ENCODE measurements around the gene STXBP5. TPM values are rescaled to one million over a fixed set of nuclear protein-coding genes. Genes with fewer than 3 reads are reported as not detected.

STXBP5 gene
- total and polyA plus RNA-seq, 5 donors from 2014 or later = 1.9 to 32.4 (median 3.5) TPM

DNA sequence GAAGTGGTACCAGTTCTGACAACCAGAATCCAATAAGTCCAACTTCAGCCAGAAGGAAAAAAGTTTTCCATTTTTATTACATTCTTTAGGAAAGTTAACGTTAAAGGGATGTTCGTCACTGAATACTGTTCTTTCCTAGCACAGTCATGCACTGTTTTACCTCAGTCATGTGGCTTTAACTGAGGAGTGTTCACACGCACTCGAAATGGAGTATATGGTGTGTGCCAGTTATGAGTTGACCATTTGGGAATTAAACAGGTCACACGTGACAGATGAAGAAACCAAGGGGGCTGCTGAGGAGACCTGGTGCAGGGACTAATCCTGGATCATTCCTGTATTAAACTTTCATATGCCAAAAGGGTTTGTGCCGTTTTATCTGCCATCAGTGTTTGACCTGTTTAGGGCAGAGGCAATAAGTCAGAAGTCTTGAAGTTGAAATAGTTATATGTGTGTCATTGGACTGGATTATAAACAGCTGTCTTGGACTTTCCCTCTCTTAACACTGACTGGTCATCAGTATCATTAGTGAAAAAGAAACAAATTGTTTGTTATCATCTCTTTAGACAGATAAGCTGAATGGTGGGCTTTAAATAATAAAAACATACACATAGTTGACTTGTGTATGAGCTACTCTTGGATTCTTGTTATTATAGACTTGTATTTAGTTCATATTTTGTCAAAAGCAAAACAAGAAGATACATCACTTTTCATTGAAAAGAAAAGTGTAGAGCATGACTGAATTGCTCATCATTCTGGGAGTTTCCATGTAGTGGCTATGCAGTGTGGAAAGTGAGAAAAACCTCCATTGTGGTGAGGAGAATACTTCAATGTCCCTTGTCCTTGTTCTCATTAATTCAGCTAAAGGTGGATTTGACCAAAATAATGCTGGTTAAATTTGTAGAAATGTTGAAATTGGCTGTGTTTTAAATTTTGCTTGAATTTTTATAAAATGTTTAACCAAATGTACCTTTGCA lies 180.8 kb downstream of the STXBP5 start:
- Histone ChIP-seq H3K27me3 (ENCODE audit: control insufficient read depth, insufficient read depth, low read length) (no peaks in the 10 kb centered on the region), H3K4me1 (ENCODE audit: control insufficient read depth, insufficient read depth, low read length, poor library complexity, severe bottlenecking) (no peaks in the 10 kb centered on the region), H3K27ac (ENCODE audit: insufficient read depth, low read length, poor library complexity, severe bottlenecking) (no peak overlapping the region), H3K36me3 (ENCODE audit: control insufficient read depth, insufficient read depth, low read length) (peaks cover 19% of the 10 kb centered on the region), H3K9me3 (ENCODE audit: control insufficient read depth in 2 of 2, low read length in 2 of 2) (no peaks in the 10 kb centered on the region), H3K4me3 (ENCODE audit: low read depth, low read length) (no peak overlapping the region)
- H3K36me3 Mint-ChIP-seq = peaks cover 31% of the 10 kb centered on the region
- no peak overlapping the region for H3K4me3 Mint-ChIP-seq
- peaks cover 0 to 5% (median 2%) of the 10 kb centered on the region in 4 donors for H3K4me1 Mint-ChIP-seq
- H3K27ac Mint-ChIP-seq = no peak overlapping the region
- ATAC-seq (ENCODE audit: low read depth in 2 of 2) = no peak
- no peaks in the 10 kb centered on the region for H3K27me3 Mint-ChIP-seq
- DNase-seq = no peak
- H3K9me3 Mint-ChIP-seq = no peaks in the 10 kb centered on the region

DNA sequence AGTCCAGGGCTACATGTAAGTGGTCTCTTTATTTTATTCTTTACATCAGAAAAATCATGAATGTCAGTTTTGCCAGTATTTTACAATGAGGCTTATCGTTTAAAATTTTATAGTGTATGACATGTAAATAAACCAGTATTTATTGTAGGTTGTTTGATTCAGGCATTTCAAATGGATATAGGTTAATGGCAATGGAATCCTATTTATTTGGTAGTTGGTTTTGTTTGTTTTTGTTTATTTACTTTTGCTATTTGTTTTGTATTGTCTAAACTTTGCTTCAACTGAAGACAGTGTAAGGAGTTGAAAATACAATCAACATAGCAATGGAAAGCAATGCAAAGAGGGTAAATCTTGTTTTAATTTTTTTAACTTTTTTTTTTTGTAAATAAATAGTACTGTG lies 185.2 kb downstream of the STXBP5 start:
- no peak overlapping the region for H3K27ac ChIP-seq (ENCODE audit: insufficient read depth, low read length, poor library complexity, severe bottlenecking)
- H3K27me3 ChIP-seq (ENCODE audit: control insufficient read depth, insufficient read depth, low read length) = no peaks in the 10 kb centered on the region
- peak overlapping the region in 1 of 4 donors; percentile 39 for H3K4me3 Mint-ChIP-seq
- H3K4me3 ChIP-seq (ENCODE audit: low read depth, low read length) = no peak overlapping the region
- no peaks in the 10 kb centered on the region for H3K9me3 Mint-ChIP-seq
- H3K36me3 ChIP-seq (ENCODE audit: control insufficient read depth, insufficient read depth, low read length) = peaks cover 6% of the 10 kb centered on the region
- H3K27me3 Mint-ChIP-seq = no peaks in the 10 kb centered on the region
- DNase-seq (no peak), ATAC-seq (ENCODE audit: low read depth in 2 of 2) (no peak)
- H3K9me3 ChIP-seq (ENCODE audit: control insufficient read depth in 2 of 2, low read length in 2 of 2) = no peaks in the 10 kb centered on the region
- H3K36me3 Mint-ChIP-seq = peaks cover 8% of the 10 kb centered on the region
- no peaks in the 10 kb centered on the region for H3K4me1 ChIP-seq (ENCODE audit: control insufficient read depth, insufficient read depth, low read length, poor library complexity, severe bottlenecking)
- H3K4me1 Mint-ChIP-seq = peaks cover 0 to 12% (median 9%) of the 10 kb centered on the region in 4 donors
- no peak overlapping the region for H3K27ac Mint-ChIP-seq

DNA sequence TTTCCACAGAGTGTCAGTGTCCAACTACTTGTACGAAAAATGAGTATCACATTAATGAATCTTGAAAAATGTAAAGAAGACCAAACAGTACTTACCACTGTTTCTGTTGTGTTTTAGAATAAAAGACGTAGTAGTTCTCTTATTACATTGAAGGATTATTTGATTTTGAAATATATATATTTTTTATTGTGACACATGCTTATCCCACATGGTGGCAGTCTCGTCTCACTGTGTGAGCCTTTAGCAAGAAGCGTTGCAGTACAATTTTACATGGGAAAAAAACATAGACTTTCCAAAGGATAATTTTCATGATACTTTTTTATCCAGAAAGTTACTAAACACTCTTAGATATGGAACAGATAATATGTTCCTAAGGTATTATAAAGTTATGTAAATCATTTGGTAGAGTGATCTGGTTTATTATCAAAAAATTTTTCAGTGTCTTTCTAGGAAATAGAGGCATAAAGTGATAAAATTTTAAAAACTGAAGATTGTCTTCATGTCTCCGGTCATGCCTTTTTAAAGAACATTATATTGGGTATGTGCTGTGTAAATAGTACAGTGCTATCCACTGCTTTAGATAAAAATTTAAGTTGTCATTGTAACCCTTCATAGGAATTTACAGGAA lies 186.8 kb downstream of the STXBP5 start:
- peaks cover 4% of the 10 kb centered on the region for H3K36me3 Mint-ChIP-seq
- H3K4me3 Mint-ChIP-seq = no peak overlapping the region
- DNase-seq = no peak
- ATAC-seq (ENCODE audit: low read depth in 2 of 2) = no peak
- H3K9me3 ChIP-seq (ENCODE audit: control insufficient read depth in 2 of 2, low read length in 2 of 2) = no peaks in the 10 kb centered on the region
- no peak overlapping the region for H3K4me3 ChIP-seq (ENCODE audit: low read depth, low read length)
- H3K27ac ChIP-seq (ENCODE audit: insufficient read depth, low read length, poor library complexity, severe bottlenecking) = no peak overlapping the region
- no peaks in the 10 kb centered on the region for H3K9me3 Mint-ChIP-seq
- peaks cover 0 to 12% (median 9%) of the 10 kb centered on the region in 4 donors for H3K4me1 Mint-ChIP-seq
- no peak overlapping the region for H3K27ac Mint-ChIP-seq
- no peaks in the 10 kb centered on the region for H3K27me3 ChIP-seq (ENCODE audit: control insufficient read depth, insufficient read depth, low read length)
- no peaks in the 10 kb centered on the region for H3K27me3 Mint-ChIP-seq
- no peaks in the 10 kb centered on the region for H3K4me1 ChIP-seq (ENCODE audit: control insufficient read depth, insufficient read depth, low read length, poor library complexity, severe bottlenecking)
- no peaks in the 10 kb centered on the region for H3K36me3 ChIP-seq (ENCODE audit: control insufficient read depth, insufficient read depth, low read length)

DNA sequence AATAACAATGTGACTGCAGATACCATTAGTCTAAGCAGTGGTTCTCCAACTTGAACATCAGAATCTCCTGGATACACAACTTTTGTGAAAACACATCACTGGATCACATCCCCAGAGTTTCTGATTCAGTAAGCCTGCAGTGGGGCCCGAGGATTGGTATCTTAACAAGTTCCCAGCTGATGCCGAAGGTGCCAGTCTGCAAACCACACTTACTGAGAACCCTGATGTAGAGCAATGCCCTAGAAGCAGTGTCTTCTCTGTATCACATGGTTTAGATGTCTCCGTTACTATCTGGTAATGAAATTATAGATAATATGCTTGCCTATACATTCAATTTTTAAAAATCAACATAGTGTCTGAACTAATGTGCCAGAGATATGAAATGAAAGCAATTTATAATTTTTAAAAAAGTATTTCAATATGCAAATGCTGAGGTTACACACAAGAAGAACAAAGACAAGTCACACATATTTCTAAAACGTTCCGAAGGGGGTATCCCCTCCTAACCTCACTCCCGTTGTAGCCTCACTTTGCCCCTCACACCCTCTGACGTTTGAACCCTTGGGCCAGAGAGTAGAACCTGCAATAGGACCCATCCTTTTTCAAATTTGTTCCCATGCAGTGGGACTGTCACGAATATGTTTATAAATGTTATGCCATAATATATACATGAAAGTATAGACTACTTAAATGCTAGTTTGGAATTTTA lies 188.9 kb downstream of the STXBP5 start:
- Histone ChIP-seq H3K4me3 (ENCODE audit: low read depth, low read length) (no peak overlapping the region), H3K4me1 (ENCODE audit: control insufficient read depth, insufficient read depth, low read length, poor library complexity, severe bottlenecking) (no peaks in the 10 kb centered on the region), H3K9me3 (ENCODE audit: control insufficient read depth in 2 of 2, low read length in 2 of 2) (no peaks in the 10 kb centered on the region), H3K36me3 (ENCODE audit: control insufficient read depth, insufficient read depth, low read length) (no peaks in the 10 kb centered on the region), H3K27me3 (ENCODE audit: control insufficient read depth, insufficient read depth, low read length) (no peaks in the 10 kb centered on the region), H3K27ac (ENCODE audit: insufficient read depth, low read length, poor library complexity, severe bottlenecking) (no peak overlapping the region)
- ATAC-seq (ENCODE audit: low read depth in 2 of 2) (no peak), DNase-seq (no peak)
- H3K9me3 Mint-ChIP-seq = peaks cover 0 to 2% (median 0%) of the 10 kb centered on the region in 7 donors
- peak overlapping the region in 1 of 3 donors; percentile 16 for H3K27ac Mint-ChIP-seq
- no peaks in the 10 kb centered on the region for H3K27me3 Mint-ChIP-seq
- H3K4me1 Mint-ChIP-seq = peaks cover 0 to 12% (median 9%) of the 10 kb centered on the region in 4 donors
- H3K4me3 Mint-ChIP-seq = no peak overlapping the region
- peaks cover 4% of the 10 kb centered on the region for H3K36me3 Mint-ChIP-seq

DNA sequence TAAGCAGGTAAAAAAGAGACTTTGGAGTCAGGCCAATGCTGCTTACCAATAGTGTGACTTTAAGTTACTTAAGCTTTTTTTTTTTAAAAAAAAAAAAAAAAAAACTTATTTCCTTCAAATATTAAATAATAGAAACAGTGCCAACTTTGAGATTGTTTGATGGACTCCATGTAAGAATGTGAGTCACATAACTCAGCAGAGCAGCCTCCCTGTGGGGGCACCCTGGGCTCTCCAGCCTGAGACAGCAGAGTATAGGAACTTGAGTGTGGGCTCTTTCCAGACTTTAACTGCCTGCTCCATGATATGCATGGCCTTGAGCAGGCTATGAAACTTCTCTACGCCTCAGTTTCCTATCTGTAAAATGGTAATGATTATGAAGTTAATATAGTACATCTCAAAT lies 190.9 kb downstream of the STXBP5 start:
- DNase-seq = no peak
- no peak for ATAC-seq (ENCODE audit: low read depth in 2 of 2)
- peaks cover 0 to 4% (median 0%) of the 10 kb centered on the region in 7 donors for H3K9me3 Mint-ChIP-seq
- Histone ChIP-seq H3K9me3 (ENCODE audit: control insufficient read depth in 2 of 2, low read length in 2 of 2) (no peaks in the 10 kb centered on the region), H3K36me3 (ENCODE audit: control insufficient read depth, insufficient read depth, low read length) (no peaks in the 10 kb centered on the region), H3K27ac (ENCODE audit: insufficient read depth, low read length, poor library complexity, severe bottlenecking) (no peak overlapping the region), H3K27me3 (ENCODE audit: control insufficient read depth, insufficient read depth, low read length) (no peaks in the 10 kb centered on the region), H3K4me3 (ENCODE audit: low read depth, low read length) (no peak overlapping the region), H3K4me1 (ENCODE audit: control insufficient read depth, insufficient read depth, low read length, poor library complexity, severe bottlenecking) (no peaks in the 10 kb centered on the region)
- no peaks in the 10 kb centered on the region for H3K36me3 Mint-ChIP-seq
- H3K27me3 Mint-ChIP-seq = no peaks in the 10 kb centered on the region
- peaks cover 0 to 12% (median 9%) of the 10 kb centered on the region in 4 donors for H3K4me1 Mint-ChIP-seq
- no peak overlapping the region for H3K4me3 Mint-ChIP-seq
- no peak overlapping the region for H3K27ac Mint-ChIP-seq

DNA sequence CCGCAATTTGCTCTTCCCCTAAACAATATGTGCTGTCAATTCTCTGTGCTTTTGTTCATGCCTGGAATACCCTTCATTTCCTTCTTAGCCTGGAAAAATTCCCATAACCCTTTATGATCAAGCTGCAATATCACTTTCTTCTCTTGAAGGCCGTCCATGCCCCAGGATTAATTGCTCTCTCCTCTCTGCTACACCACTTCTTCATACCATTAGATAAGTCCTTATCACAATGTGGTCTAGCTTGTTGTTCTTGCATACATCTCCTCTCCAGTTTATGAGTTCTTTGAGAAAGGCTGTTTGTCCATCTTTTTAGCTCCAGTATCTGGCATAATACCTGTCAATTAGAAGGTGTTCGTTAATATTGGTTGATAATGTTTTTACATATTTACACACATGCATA lies 193.1 kb downstream of the STXBP5 start:
- no peak overlapping the region for H3K4me3 Mint-ChIP-seq
- Histone ChIP-seq H3K36me3 (ENCODE audit: control insufficient read depth, insufficient read depth, low read length) (no peaks in the 10 kb centered on the region), H3K9me3 (ENCODE audit: control insufficient read depth in 2 of 2, low read length in 2 of 2) (no peaks in the 10 kb centered on the region), H3K27me3 (ENCODE audit: control insufficient read depth, insufficient read depth, low read length) (no peaks in the 10 kb centered on the region), H3K4me3 (ENCODE audit: low read depth, low read length) (no peak overlapping the region), H3K4me1 (ENCODE audit: control insufficient read depth, insufficient read depth, low read length, poor library complexity, severe bottlenecking) (no peaks in the 10 kb centered on the region), H3K27ac (ENCODE audit: insufficient read depth, low read length, poor library complexity, severe bottlenecking) (no peak overlapping the region)
- peaks cover 0 to 11% (median 8%) of the 10 kb centered on the region in 4 donors for H3K4me1 Mint-ChIP-seq
- H3K36me3 Mint-ChIP-seq = no peaks in the 10 kb centered on the region
- ATAC-seq (ENCODE audit: low read depth in 2 of 2) = no peak
- DNase-seq = no peak
- no peak overlapping the region for H3K27ac Mint-ChIP-seq
- H3K27me3 Mint-ChIP-seq = no peaks in the 10 kb centered on the region
- H3K9me3 Mint-ChIP-seq = peaks cover 0 to 17% (median 5%) of the 10 kb centered on the region in 7 donors

DNA sequence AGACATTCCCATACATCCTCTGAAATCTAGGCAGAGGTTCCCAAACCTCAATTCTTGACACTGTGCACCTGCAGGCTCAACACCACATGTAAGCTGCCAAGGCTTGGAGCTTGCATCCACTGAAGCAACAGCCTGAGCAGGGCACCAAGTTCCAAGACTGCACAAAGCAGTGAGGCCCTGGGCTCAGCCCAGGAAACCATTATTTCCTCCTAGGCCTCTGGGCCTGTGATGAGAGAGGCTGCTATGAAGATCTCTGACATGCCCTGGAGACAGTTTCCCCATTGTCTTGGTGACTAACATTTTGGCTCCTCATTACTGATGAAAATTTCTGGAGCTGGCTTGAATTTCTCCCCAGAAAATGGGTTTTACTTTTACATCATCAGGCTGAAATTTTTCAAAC lies 196.8 kb downstream of the STXBP5 start:
- ATAC-seq (ENCODE audit: low read depth in 2 of 2) = no peak
- H3K4me3 Mint-ChIP-seq = no peak overlapping the region
- peaks cover 4% of the 10 kb centered on the region for H3K27me3 Mint-ChIP-seq
- H3K27ac ChIP-seq (ENCODE audit: insufficient read depth, low read length, poor library complexity, severe bottlenecking) = no peak overlapping the region
- no peaks in the 10 kb centered on the region for H3K4me1 Mint-ChIP-seq
- H3K4me1 ChIP-seq (ENCODE audit: control insufficient read depth, insufficient read depth, low read length, poor library complexity, severe bottlenecking) = no peaks in the 10 kb centered on the region
- no peak overlapping the region for H3K27ac Mint-ChIP-seq
- H3K27me3 ChIP-seq (ENCODE audit: control insufficient read depth, insufficient read depth, low read length) = no peaks in the 10 kb centered on the region
- H3K36me3 ChIP-seq (ENCODE audit: control insufficient read depth, insufficient read depth, low read length) = no peaks in the 10 kb centered on the region
- H3K9me3 Mint-ChIP-seq = peaks cover 4 to 24% (median 8%) of the 10 kb centered on the region in 7 donors
- DNase-seq = no peak
- H3K36me3 Mint-ChIP-seq = no peaks in the 10 kb centered on the region
- no peaks in the 10 kb centered on the region for H3K9me3 ChIP-seq (ENCODE audit: control insufficient read depth in 2 of 2, low read length in 2 of 2)
- no peak overlapping the region for H3K4me3 ChIP-seq (ENCODE audit: low read depth, low read length)

All from CD4-positive, CD25-positive, alpha-beta regulatory T cell (primary cell).